Stimulated activated CD4-positive, alpha-beta T cell treated with anti-CD3 and anti-CD28 coated beads, Interleukin-4, amount 100 ng/mL, for 24 hours (primary cell): Measurements from ENCODE around the gene CD47.

Experiments
- DNase-seq: peaks from one replicate; pipeline ENCODE4 v3.0.0-alpha.2; 2020

Gene CD47

GRCh38 chr3:108046247-108046646, 44.6 kb downstream of the CD47 start:
- no peak for DNase-seq

- no peak for DNase-seq
Observed at GRCh38 chr3:108044699-108045098, 46.1 kb downstream of the CD47 start.

- DNase-seq, result no peak
Observed at GRCh38 chr3:108042300-108042699, 48.5 kb downstream of the CD47 start.

GRCh38 chr3:108041253-108041652, 49.6 kb downstream of the CD47 start:
- no peak for DNase-seq

GRCh38 chr3:108037770-108038169, 53.1 kb downstream of the CD47 start:
- no peak for DNase-seq

GRCh38 chr3:108036984-108037741, 53.7 kb downstream of the CD47 start:
- DNase-seq, result no peak

- DNase-seq, result no peak
Observed at GRCh38 chr3:108036401-108036800, 54.4 kb downstream of the CD47 start.

GRCh38 chr3:108035751-108036150, 55.1 kb downstream of the CD47 start:
- no peak for DNase-seq

- DNase-seq, result no peak
Observed at GRCh38 chr3:108031895-108032294, 58.9 kb downstream of the CD47 start.

GRCh38 chr3:108030960-108031359, 59.9 kb downstream of the CD47 start:
- no peak for DNase-seq

GRCh38 chr3:108029466-108029865, 61.4 kb downstream of the CD47 start:
- DNase-seq, result no peak

- DNase-seq, result no peak
Observed at GRCh38 chr3:108028896-108029295, 61.9 kb downstream of the CD47 start.

- no peak for DNase-seq
Observed at GRCh38 chr3:108025177-108025576, 65.7 kb downstream of the CD47 start.

GRCh38 chr3:108024146-108024850, 66.5 kb downstream of the CD47 start:
- no peak for DNase-seq

GRCh38 chr3:108022256-108023150, 68.3 kb downstream of the CD47 start:
- DNase-seq, result no peak

GRCh38 chr3:108021533-108021932, 69.3 kb downstream of the CD47 start:
- no peak for DNase-seq

GRCh38 chr3:108021131-108021530, 69.7 kb downstream of the CD47 start:
- no peak for DNase-seq

- DNase-seq, result no peak
Observed at GRCh38 chr3:108018552-108018951, 72.3 kb downstream of the CD47 start.

- no peak for DNase-seq
Observed at GRCh38 chr3:108017587-108017986, 73.2 kb downstream of the CD47 start.

GRCh38 chr3:108014943-108015342, 75.9 kb downstream of the CD47 start:
- DNase-seq, result no peak

GRCh38 chr3:108013141-108014055, 77.4 kb downstream of the CD47 start:
- no peak for DNase-seq

- DNase-seq, result no peak
Observed at GRCh38 chr3:108012304-108012703, 78.5 kb downstream of the CD47 start.
